OCI-LY3 (cell line): Measurements from ENCODE around the gene SPINT2.

Source experiments
- H2AFZ ChIP-seq: fragments of 200-600, 300-600 bp; shearing (Covaris generic); 2 replicates; pipeline ENCODE4 v1.6.0; 2014; ENCODE audit warnings: antibody characterized with exemption, low read depth, low read length
- H3K27ac ChIP-seq: fragments of 200-600, 300-600 bp; sonication (generic); 2 replicates; pipeline ENCODE4 v1.5.1; 2014; ENCODE audit warnings: mild to moderate bottlenecking, low read length, moderate library complexity, mixed read lengths
- H3K27me3 ChIP-seq: fragments of 200-600, 300-600 bp; sonication (generic); 2 replicates; pipeline ENCODE4 v1.6.1; 2014; ENCODE audit warnings: low read depth, low read length, mixed read lengths
- H3K36me3 ChIP-seq: fragments of 200-600, 300-600 bp; sonication (generic); replicated peaks from 2 replicates; pipeline ENCODE3; 2014; ENCODE audit warnings: low read depth, low read length, mixed read lengths
- H3K4me1 ChIP-seq: fragments of 300-600, 200-600 bp; sonication (generic); 2 replicates; pipeline ENCODE4 v1.6.1; 2014; ENCODE audit warnings: low read length, mixed read lengths
- H3K4me2 ChIP-seq: fragments of 200-600, 300-600 bp; sonication (generic); 2 replicates; pipeline ENCODE4 v1.6.1; 2014; ENCODE audit warnings: low read length, mixed read lengths
- H3K4me3 ChIP-seq: fragments of 300-600, 200-600 bp; sonication (generic); 2 replicates; pipeline ENCODE4 v1.5.1; 2014; ENCODE audit warnings: antibody characterized with exemption, mild to moderate bottlenecking, low read length, moderate library complexity
- H3K79me2 ChIP-seq: fragments of 300-600, 200-600 bp; shearing (Covaris generic); 2 replicates; pipeline ENCODE4 v1.6.1; 2014; ENCODE audit warnings: mild to moderate bottlenecking, low read length, mixed read lengths
- H3K9ac ChIP-seq: fragments of 300-600, 200-600 bp; shearing (Covaris generic); 2 replicates; pipeline ENCODE4 v1.6.0; 2014; ENCODE audit warnings: mild to moderate bottlenecking, low read length, moderate library complexity
- H3K9me3 ChIP-seq: fragments of 200-600, 300-600 bp; shearing (Covaris generic); 2 replicates; pipeline ENCODE4 v1.6.1; 2014; ENCODE audit warnings: low read length, mixed read lengths; ENCODE audit not compliant: insufficient read depth
- H4K20me1 ChIP-seq: fragments of 200-600, 300-600 bp; sonication (generic); 2 replicates; pipeline ENCODE4 v1.6.1; 2016; ENCODE audit warnings: low read length, mixed read lengths; ENCODE audit not compliant: insufficient read depth
- EZH2phosphoT487 ChIP-seq: fragments of 200-600 bp; shearing (Covaris generic); IDR thresholded peaks from 2 replicates; pipeline ENCODE4 v1.6.1; 2018; ENCODE audit warnings: antibody characterized with exemption, mixed run types, low read depth
- TF ChIP-seq, protein P1 (sequence below): fragments of 200-600, 300-600 bp; sonication (generic); IDR thresholded peaks from 2 replicates; pipeline ENCODE4 v1.5.1; 2014; ENCODE audit warnings: antibody characterized with exemption, low read length, low read depth

Gene SPINT2

DNA sequence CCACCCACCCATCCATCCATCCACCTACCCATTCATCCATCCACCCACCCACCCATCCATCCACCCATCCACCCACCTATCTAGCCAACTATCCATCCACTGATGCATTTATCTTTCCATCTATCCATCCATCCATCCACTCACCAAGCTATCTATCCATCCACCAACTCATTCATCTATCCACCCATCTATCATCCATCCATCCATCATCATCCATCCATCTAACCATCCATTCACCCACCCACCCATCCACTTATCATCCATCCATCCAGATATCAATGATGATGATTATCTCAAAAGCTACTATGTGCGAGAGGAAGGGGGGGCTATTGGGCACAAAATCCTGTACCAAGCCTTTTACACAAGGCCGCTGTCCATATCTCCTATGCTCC, 45.9 kb downstream of the SPINT2 start:
- Histone ChIP-seq H3K27me3 (no peaks in the 10 kb centered on the region), H3K4me3 (no peak overlapping the region), H4K20me1 (peaks cover 4% of the 10 kb centered on the region; the same call in 1 of the 2 replicates), H3K9ac (no peak overlapping the region), H3K36me3 (peaks cover 6% of the 10 kb centered on the region), H2AFZ (no peak overlapping the region), H3K79me2 (peaks cover 8% of the 10 kb centered on the region), H3K9me3 (no peaks in the 10 kb centered on the region), H3K4me1 (peaks cover 10% of the 10 kb centered on the region; the same call in 1 of the 2 replicates), H3K4me2 (no peak overlapping the region), H3K27ac (no peak overlapping the region)
- TF ChIP-seq EZH2phosphoT487: no peak
- TF ChIP-seq, protein P1, sequence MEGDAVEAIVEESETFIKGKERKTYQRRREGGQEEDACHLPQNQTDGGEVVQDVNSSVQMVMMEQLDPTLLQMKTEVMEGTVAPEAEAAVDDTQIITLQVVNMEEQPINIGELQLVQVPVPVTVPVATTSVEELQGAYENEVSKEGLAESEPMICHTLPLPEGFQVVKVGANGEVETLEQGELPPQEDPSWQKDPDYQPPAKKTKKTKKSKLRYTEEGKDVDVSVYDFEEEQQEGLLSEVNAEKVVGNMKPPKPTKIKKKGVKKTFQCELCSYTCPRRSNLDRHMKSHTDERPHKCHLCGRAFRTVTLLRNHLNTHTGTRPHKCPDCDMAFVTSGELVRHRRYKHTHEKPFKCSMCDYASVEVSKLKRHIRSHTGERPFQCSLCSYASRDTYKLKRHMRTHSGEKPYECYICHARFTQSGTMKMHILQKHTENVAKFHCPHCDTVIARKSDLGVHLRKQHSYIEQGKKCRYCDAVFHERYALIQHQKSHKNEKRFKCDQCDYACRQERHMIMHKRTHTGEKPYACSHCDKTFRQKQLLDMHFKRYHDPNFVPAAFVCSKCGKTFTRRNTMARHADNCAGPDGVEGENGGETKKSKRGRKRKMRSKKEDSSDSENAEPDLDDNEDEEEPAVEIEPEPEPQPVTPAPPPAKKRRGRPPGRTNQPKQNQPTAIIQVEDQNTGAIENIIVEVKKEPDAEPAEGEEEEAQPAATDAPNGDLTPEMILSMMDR: no peak

DNA sequence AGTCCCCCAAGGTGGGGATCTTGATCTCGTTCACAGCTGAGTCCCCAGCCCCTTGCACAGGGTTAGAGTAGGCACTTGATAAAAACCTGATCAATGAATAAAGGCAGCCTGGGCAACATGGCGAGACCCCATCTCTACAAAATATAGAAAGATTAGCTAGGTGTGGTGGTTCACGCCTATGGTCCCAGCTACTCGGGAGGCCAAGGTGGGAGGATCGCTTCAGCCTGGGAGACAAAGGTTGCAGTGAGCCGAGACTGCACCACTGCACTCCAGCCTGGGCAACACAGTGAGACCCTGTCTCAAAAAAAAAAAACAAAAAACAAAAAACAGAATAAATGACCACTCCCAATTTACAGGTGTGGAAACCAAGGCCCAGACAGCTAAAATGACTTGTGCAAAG, 46.6 kb downstream of the SPINT2 start:
- TF ChIP-seq, protein P1: no peak
- TF ChIP-seq EZH2phosphoT487: no peak
- no peak overlapping the region for H3K9ac ChIP-seq
- H3K9me3 ChIP-seq: no peaks in the 10 kb centered on the region
- H4K20me1 ChIP-seq: peaks cover 4% of the 10 kb centered on the region; the same call in 1 of the 2 replicates
- H3K4me1 ChIP-seq: peaks cover 10% of the 10 kb centered on the region; the same call in 1 of the 2 replicates
- peaks cover 10% of the 10 kb centered on the region for H3K79me2 ChIP-seq
- no peak overlapping the region for H3K4me3 ChIP-seq
- H3K4me2 ChIP-seq: no peak overlapping the region
- peaks cover 6% of the 10 kb centered on the region for H3K36me3 ChIP-seq
- no peak overlapping the region for H3K27ac ChIP-seq
- H3K27me3 ChIP-seq: no peaks in the 10 kb centered on the region
- H2AFZ ChIP-seq: no peak overlapping the region

DNA sequence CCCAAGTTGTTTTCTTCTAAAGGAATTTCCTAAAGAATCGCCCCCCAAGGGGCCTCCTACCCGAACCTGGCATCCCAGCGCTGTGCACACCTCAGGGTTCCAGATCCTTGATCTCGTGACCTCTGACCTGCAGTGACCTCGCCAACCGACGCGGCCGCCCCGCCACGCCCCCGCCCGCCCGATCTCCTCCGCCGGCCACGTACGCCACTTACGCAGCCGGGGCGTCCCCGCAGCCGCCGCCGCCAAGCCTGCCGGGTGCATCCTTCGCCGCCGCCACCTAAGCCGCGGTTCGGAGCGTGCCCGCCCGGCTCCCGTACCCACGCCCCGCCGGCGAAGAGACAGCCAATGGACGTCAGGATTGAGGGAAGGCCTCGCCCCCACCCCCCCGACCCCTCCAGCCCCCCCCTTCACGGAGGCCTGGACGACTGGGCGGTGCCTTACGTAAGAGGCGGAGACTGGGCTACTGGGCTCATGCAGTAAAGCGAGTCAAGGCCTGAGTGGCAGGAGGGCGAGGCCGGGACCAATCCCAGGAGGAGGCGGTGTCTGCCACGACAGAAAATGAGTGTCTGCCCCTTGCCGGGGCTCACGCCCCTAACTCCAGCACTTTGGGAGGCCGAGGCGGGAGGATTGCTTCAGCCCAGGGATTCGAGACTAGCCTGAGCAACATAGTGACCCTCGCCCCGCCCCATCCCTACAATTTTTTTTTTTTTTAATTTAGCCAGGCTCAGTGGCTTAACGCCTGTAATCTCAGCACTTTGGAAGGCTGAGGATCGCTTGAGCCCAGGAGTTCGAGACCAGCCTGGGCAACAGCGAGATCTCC, 51.5 kb downstream of the SPINT2 start, which contains the start of gene YIF1B:
TSS of gene YIF1B (minus strand) at position 291 of the 820 bp plus-strand sequence. CDS start at position 261, 30 bp downstream.
- H3K27me3 ChIP-seq: peaks cover 13% of the 10 kb centered on the region
- H4K20me1 ChIP-seq: no peaks in the 10 kb centered on the region
- H3K27ac ChIP-seq: peak within 1 kb of the TSS; percentile 55
- peaks cover 19% of the 10 kb centered on the region for H3K4me1 ChIP-seq
- no peak for TF ChIP-seq EZH2phosphoT487
- TF ChIP-seq, protein P1: no peak
- H3K4me3 ChIP-seq: peak within 1 kb of the TSS; percentile 90
- no peaks in the 10 kb centered on the region for H3K36me3 ChIP-seq
- H3K79me2 ChIP-seq: peaks cover 10% of the 10 kb centered on the region
- H3K4me2 ChIP-seq: peak within 1 kb of the TSS; percentile 94
- H3K9ac ChIP-seq: peak within 1 kb of the TSS; percentile 84
- no peaks in the 10 kb centered on the region for H3K9me3 ChIP-seq
- peak within 1 kb of the TSS; percentile 81 for H2AFZ ChIP-seq

DNA sequence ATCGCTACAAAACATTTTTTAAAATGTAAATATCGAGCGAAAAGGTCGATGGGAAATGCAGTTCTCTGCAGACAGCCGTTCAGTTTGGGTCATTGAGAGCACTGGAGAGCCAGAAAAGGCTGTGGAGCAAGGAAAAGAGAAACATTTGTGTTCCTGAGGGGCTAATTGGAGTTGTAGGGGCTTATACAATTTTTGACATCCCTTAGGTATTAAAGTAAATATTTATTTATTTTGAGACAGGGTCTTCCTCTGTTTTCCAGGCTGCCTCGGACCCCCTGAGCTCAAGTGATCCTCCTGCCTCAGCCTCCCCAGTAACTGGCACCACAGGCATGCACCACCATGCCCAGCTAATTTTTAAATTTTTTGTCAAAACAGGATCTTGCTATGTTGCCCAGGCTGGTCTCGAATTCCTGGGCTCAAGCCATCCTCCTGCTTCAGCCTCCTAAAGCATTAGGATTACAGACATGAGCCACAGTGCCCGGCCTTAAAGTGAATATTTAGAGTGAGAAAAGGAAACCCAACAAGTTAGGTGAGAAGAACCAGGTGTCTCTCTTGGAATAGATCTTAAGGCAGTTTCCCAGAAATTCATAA, 52.2 kb downstream of the SPINT2 start:
- Histone ChIP-seq H3K4me2 (peak overlapping the region; percentile 88), H3K4me3 (peak overlapping the region; percentile 85), H2AFZ (peak overlapping the region; percentile 81), H3K79me2 (peaks cover 10% of the 10 kb centered on the region), H4K20me1 (no peaks in the 10 kb centered on the region), H3K9ac (peak overlapping the region; percentile 84), H3K27me3 (peaks cover 13% of the 10 kb centered on the region), H3K36me3 (no peaks in the 10 kb centered on the region), H3K4me1 (peaks cover 19% of the 10 kb centered on the region), H3K27ac (peak overlapping the region; percentile 55), H3K9me3 (no peaks in the 10 kb centered on the region)
- no peak for TF ChIP-seq EZH2phosphoT487
- TF ChIP-seq, protein P1: no peak
